ENCODE results near the gene SLFN11.
"Not testable (repeated sequence)": the region's sequence is repeated elsewhere in the genome, so short reads cannot be mapped to it uniquely, and the experiment has no call there.

Gene SLFN11, protein sequence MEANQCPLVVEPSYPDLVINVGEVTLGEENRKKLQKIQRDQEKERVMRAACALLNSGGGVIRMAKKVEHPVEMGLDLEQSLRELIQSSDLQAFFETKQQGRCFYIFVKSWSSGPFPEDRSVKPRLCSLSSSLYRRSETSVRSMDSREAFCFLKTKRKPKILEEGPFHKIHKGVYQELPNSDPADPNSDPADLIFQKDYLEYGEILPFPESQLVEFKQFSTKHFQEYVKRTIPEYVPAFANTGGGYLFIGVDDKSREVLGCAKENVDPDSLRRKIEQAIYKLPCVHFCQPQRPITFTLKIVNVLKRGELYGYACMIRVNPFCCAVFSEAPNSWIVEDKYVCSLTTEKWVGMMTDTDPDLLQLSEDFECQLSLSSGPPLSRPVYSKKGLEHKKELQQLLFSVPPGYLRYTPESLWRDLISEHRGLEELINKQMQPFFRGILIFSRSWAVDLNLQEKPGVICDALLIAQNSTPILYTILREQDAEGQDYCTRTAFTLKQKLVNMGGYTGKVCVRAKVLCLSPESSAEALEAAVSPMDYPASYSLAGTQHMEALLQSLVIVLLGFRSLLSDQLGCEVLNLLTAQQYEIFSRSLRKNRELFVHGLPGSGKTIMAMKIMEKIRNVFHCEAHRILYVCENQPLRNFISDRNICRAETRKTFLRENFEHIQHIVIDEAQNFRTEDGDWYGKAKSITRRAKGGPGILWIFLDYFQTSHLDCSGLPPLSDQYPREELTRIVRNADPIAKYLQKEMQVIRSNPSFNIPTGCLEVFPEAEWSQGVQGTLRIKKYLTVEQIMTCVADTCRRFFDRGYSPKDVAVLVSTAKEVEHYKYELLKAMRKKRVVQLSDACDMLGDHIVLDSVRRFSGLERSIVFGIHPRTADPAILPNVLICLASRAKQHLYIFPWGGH

DNA sequence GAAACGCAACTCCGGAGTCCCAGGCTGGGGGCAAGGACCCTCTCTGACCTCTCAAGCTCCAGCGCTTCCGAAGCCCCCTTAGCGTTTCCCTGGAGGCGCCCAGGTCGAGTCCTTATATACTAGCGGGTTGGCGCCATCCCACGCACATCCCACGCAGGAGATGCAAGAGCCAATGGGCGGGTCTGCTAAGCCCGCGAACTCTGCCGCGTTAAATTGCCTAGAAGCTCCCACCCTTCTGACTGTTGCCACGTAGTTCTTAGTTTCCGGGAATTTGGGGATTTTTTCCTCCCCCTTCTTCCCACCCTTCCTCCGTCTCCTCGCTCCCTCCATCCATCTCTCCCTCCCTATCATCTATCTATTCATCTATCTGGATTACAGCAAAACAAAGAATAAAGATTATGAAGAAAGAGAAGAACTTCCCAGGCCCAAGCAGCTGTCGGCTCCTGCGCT, at the start of gene SLFN11:
Gene SLFN11 (minus strand): TSS at position 88 of the 450 bp plus-strand sequence. CDS start 9,814 bp downstream, outside the sequence.
- POLR2A ChIA-PET (ENCODE audit: low non-redundant PET), result no interaction called here
- TF ChIP-seq, protein P1, sequence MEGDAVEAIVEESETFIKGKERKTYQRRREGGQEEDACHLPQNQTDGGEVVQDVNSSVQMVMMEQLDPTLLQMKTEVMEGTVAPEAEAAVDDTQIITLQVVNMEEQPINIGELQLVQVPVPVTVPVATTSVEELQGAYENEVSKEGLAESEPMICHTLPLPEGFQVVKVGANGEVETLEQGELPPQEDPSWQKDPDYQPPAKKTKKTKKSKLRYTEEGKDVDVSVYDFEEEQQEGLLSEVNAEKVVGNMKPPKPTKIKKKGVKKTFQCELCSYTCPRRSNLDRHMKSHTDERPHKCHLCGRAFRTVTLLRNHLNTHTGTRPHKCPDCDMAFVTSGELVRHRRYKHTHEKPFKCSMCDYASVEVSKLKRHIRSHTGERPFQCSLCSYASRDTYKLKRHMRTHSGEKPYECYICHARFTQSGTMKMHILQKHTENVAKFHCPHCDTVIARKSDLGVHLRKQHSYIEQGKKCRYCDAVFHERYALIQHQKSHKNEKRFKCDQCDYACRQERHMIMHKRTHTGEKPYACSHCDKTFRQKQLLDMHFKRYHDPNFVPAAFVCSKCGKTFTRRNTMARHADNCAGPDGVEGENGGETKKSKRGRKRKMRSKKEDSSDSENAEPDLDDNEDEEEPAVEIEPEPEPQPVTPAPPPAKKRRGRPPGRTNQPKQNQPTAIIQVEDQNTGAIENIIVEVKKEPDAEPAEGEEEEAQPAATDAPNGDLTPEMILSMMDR (conservative IDR thresholded peaks at IDR 0.05; ENCODE audit: low read depth), result no peak
- CTCF ChIA-PET, result interaction anchor here (0.6 kb wide), 1 partner anchor 340 kb away, joined by 3 read pairs; no protein-coding TSS in a partner anchor
- DNase-seq (ENCODE audit: low spot score), result peak; percentile 15
- no peak within 1 kb of the TSS for H3K27ac ChIP-seq

DNA sequence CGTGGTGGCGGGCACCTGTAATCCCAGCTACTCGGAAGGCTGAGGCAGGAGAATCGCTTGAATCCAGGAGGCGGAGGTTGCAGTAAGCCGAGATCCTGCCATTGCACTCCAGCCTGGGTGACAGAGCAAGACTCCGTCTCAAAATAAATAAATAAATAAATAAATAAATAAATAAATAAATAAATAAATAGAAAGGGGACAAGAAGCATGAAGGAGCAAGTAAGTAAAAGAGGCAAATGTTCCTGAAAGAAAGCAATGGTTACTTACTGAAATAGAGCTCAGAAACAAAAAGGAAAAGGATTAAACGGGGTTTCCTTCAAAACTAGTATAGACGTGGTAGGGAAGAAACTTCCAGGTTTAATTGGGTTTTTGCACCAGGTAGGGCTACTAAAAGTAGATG, 47.6 kb upstream of the SLFN11 start:
- POLR2A ChIA-PET (ENCODE audit: low non-redundant PET); CTCF ChIA-PET: not testable (repeated sequence)

GRCh38 chr17:35416659-35417058, 43.2 kb upstream of the SLFN11 start:
- TF ChIP-seq, protein P1 (conservative IDR thresholded peaks at IDR 0.05; ENCODE audit: low read depth), result no peak

More for the DNA sequence above, 47.6 kb upstream of the SLFN11 start:
- DNase-seq (ENCODE audit: low spot score); H3K27ac ChIP-seq: not testable (repeated sequence)

DNA sequence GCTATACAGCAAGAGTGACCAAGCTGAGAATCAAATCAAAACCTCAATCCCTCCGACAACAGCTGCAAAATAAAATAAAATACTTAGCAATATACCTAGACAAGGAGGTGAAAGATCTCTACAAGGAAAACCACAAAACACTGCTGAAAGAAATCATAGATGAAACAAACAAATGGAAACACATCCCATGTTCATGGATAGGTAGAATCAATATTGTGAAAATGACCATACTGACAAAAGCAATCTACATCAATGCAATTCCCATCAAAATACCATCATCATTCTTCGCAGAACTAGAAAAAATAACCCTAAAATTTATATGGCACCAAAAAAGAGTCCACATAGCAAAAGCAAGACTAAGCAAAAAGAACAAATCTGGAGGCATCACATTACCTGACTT, 41.3 kb upstream of the SLFN11 start:
- CTCF ChIA-PET; DNase-seq (ENCODE audit: low spot score); H3K27ac ChIP-seq; POLR2A ChIA-PET (ENCODE audit: low non-redundant PET): not testable (repeated sequence)

More at GRCh38 chr17:35416659-35417058, 43.2 kb upstream of the SLFN11 start:
- ChIA-PET POLR2A (ENCODE audit: low non-redundant PET) (no interaction called here), CTCF (no interaction called here)
- DNase-seq (ENCODE audit: low spot score), result no peak
- no peak overlapping the region for H3K27ac ChIP-seq

DNA sequence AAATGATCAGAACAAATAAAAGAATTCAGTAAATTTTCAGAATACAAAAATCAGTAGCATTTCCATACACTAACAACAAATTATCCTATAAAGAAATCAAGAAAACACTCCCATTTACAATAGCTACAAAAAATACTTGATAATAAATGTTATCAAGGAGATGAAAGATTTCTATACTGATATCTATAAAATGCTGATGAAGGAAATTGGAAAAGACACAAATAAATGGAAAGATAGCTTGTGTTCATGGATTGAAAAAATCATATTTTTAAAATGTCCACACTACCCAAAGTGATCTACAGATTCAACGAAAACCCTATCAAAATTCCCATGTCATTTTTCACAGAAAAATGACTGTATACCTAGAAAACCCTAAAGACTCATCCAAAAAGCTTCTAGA, 40.8 kb upstream of the SLFN11 start:
- POLR2A ChIA-PET (ENCODE audit: low non-redundant PET), result no interaction called here
- H3K27ac ChIP-seq, result no peak overlapping the region
- CTCF ChIA-PET, result no interaction called here
- TF ChIP-seq, protein P1 (conservative IDR thresholded peaks at IDR 0.05; ENCODE audit: low read depth), result no peak
- no peak for DNase-seq (ENCODE audit: low spot score)

GRCh38 chr17:35407531-35407930, 34.1 kb upstream of the SLFN11 start:
- CTCF ChIA-PET, result no interaction called here
- POLR2A ChIA-PET (ENCODE audit: low non-redundant PET), result no interaction called here
- TF ChIP-seq, protein P1 (conservative IDR thresholded peaks at IDR 0.05; ENCODE audit: low read depth), result no peak
- H3K27ac ChIP-seq, result no peak overlapping the region
- no peak for DNase-seq (ENCODE audit: low spot score)

- TF ChIP-seq, protein P1 (conservative IDR thresholded peaks at IDR 0.05; ENCODE audit: low read depth), result no peak
- no peak overlapping the region for H3K27ac ChIP-seq
- CTCF ChIA-PET, result no interaction called here
- POLR2A ChIA-PET (ENCODE audit: low non-redundant PET), result no interaction called here
- no peak for DNase-seq (ENCODE audit: low spot score)
Observed at GRCh38 chr17:35406568-35406967, 33.1 kb upstream of the SLFN11 start.

Measured in RWPE1 (cell line).